ENCODE data around the gene FAHD1.

- TF ChIP-seq, protein P1, sequence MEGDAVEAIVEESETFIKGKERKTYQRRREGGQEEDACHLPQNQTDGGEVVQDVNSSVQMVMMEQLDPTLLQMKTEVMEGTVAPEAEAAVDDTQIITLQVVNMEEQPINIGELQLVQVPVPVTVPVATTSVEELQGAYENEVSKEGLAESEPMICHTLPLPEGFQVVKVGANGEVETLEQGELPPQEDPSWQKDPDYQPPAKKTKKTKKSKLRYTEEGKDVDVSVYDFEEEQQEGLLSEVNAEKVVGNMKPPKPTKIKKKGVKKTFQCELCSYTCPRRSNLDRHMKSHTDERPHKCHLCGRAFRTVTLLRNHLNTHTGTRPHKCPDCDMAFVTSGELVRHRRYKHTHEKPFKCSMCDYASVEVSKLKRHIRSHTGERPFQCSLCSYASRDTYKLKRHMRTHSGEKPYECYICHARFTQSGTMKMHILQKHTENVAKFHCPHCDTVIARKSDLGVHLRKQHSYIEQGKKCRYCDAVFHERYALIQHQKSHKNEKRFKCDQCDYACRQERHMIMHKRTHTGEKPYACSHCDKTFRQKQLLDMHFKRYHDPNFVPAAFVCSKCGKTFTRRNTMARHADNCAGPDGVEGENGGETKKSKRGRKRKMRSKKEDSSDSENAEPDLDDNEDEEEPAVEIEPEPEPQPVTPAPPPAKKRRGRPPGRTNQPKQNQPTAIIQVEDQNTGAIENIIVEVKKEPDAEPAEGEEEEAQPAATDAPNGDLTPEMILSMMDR (IDR thresholded peaks at IDR 0.05; ENCODE audit: borderline replicate concordance, extremely low read depth, low read length, poor library complexity, severe bottlenecking): no peak
- no peak for TF ChIP-seq EZH2 (IDR thresholded peaks at IDR 0.05; ENCODE audit: borderline replicate concordance, low read depth, low read length, severe bottlenecking)
Measured at GRCh38 chr16:1785846-1786170, 41.2 kb upstream of the FAHD1 start.

Measured in DND-41 (cell line).